Measurements from ENCODE around the gene PLP2. TPM values are rescaled to one million over a fixed set of nuclear protein-coding genes. Genes with fewer than 3 reads are reported as not detected.

The PLP2 gene
- polyA plus RNA-seq, 1 donor: 148 TPM

- DNase-seq: peak; percentile 68
These were observed 14.7 kb downstream of the PLP2 start, which contains the start of gene PRICKLE3 for GRCh38 chrX:49186125-49187027. Gene PRICKLE3 (minus strand): TSS chrX:49186373. CDS start chrX:49186297, 76 bp downstream.

GRCh38 chrX:49187028-49187394 lies 15.3 kb downstream of the PLP2 start:
- DNase-seq: no peak

DNA sequence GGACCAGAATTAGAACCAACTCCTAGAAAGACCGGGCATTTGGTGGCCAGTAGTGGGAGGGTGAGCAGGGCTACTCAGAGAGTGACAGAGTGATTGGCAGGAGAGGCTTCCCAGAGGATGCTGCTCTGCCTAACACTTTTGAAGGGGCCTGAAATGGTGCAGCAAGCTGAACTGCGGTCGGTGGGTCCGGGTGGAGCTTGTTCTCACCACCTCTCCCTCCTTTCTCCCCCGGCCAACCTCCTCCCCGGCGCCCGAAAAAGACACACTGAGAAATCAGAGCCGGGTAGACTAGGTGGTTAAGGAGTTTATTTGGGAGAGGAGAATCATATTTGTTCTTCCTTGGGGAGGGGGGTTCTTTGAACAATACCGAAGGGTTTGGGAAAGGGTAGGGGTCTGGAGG lies 15.8 kb downstream of the PLP2 start:
- DNase-seq: no peak

DNA sequence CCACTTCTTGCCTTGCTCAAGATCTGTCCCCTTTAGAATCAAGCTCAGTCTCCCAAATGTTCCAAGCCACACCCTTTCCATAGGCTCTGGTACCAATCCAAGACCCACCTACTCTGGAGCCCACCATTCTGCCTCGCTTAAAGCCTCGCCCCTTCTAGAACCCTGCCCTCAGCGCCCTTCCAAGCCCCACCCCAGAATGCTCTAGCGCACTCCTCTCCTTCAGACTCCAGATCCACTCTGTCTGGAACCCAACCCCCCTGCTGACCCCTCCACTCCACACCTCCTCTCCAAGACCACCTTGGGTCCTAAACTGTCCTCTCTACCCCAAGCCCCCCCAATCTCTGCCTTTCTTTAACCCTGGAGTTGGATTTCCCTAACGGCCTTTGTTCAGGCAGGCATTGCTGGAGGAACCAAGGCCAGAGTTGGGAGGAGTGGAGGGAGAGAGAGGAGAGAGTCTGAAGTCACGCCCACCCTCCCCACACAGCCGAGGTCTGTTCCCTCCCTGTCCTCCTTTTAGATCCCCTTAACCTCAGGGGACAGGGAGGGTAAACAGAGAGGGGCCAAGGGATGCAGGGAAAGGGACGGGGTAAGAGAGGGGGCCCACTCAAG lies 16.9 kb downstream of the PLP2 start:
- no peak for DNase-seq

GRCh38 chrX:49189606-49190005 lies 17.9 kb downstream of the PLP2 start:
- no peak for DNase-seq

- DNase-seq: peak; percentile 93
These were observed 19.3 kb downstream of the PLP2 start for GRCh38 chrX:49190821-49191573.

GRCh38 chrX:49191574-49192011 lies 19.9 kb downstream of the PLP2 start:
- no peak for DNase-seq

DNA sequence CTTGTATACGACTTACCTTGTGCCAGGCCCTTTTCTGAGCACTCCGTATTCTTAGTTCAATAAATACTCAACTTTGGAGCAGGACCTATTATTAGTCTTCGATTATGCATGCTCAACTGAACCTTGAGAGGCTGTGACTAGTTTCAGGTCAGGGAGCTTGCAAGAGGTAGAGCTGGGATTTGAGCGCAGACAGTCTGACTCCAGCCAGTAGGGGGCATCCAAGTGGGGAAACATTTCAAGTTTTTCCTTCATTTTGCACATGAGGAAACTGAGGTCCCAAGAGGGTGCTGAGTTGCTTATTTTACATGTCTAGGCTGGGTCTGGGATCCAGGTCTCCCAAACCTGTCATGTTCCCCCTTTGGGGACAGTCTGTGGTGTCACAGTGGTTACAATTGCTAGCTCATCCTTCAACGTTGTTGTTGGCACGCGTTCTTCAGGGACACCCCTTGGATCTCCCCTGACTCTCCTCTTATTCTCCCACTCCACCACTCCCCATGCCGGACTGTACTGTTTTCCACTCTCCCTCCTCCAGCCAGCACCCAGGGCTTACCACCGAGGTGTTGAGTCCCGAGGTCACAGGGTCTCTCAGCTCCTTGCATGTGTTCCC lies 21.1 kb downstream of the PLP2 start:
- DNase-seq: no peak

- DNase-seq: no peak
These were observed 21.9 kb downstream of the PLP2 start for GRCh38 chrX:49193542-49193964.

GRCh38 chrX:49197543-49198087 lies 25.9 kb downstream of the PLP2 start:
- DNase-seq: no peak

DNA sequence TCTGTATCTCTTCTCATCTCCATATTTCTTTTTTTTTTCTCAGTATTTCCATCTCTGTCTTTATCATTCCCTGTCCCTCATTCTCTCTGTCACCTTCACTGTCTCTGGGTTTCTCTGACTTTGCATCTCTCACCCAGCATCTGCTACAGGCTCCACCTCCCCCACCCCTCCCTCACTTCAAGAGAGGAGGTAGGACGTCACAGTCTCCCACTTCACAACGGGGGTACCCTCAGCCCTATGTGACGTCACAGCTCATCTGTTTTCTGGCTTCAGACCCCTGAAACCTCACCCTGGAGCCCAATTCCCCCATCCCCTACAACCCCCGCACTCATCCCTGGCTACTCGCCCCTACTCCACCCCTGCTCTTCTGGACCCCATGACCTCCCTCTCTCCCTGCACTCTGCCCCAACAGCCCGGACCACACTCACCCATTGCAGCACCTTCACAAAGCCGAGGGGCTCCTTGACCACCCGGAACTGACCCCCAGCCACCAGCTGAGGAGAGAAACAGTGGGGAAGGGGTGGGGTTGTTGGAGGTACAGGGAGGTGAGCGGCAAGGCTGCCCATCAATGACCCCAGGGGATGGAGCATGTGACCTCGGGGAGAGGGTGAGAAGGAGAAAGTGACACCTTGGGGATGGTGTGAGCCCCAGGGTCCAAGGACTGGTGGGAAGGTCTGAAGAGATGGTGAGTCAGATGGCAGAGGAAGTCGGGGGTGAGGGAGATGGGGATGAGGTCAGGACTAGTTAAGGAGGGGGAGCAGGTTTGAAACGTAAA lies 27.0 kb downstream of the PLP2 start:
- no peak for DNase-seq

DNA sequence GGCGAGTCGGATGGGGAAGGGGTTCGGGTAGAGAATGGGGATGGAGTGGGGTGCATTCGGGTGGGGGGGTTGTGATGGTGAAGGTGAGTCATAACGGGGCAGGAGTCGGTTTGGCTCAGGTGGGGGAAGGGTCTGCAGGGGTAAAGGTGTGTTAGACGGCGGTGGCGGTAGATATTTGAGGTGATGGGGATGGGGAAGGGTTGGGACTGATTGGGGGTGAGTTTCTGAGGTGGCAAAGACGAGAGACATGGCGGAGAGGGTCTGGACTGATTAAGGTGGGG lies 27.6 kb downstream of the PLP2 start:
- DNase-seq: no peak

- peak; percentile 84 for DNase-seq
These were observed 28.4 kb downstream of the PLP2 start, which contains the start of gene SYP for GRCh38 chrX:49199906-49200771. Gene SYP (minus strand): TSS chrX:49200193. CDS start chrX:49200186, 7 bp downstream.

DNA sequence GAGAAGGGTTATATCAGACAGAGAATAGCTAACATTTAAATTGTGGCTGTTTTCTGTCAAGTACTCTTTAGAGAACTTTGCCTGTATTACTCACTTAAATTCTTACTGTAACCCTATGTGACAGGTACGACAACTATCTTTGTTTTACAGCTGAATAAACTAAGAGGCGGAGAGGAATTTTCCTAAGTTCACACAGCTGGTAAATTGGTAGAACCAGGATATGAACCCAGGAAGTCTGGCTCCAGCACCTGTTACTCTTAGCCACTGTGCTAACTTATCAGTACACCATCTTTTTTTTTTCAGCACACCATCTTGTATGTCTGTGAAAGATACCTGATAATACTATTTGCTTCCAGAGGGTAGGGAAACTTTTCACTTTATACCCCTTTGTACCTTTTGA lies 30.3 kb downstream of the PLP2 start:
- no peak for DNase-seq

- DNase-seq: no peak
These were observed 31.8 kb downstream of the PLP2 start for GRCh38 chrX:49203536-49203935.

DNA sequence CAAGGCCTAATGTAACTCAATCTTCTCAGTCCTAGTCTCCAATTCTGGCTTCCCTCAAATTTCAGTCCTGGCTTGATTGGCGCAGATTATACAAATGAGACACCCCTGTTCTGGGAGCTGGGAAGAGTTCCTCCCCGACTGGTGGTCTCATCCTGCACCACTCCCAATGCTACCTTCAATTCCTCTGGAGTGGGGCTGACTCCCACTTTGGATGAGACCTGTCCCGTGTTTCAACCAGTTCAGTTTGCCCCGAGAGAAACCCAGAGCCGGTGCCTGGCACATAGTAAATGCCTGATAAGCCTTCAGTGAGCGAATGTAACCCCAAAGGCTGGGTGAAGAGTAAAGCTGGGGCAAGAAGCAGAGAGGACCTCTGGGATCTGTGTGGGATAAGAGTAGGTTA lies 32.3 kb downstream of the PLP2 start:
- DNase-seq: no peak

GRCh38 chrX:49204709-49205108 lies 33.0 kb downstream of the PLP2 start:
- no peak for DNase-seq

GRCh38 chrX:49205443-49205842 lies 33.7 kb downstream of the PLP2 start:
- DNase-seq: no peak

- no peak for DNase-seq
These were observed 34.8 kb downstream of the PLP2 start for GRCh38 chrX:49206543-49206942.

DNA sequence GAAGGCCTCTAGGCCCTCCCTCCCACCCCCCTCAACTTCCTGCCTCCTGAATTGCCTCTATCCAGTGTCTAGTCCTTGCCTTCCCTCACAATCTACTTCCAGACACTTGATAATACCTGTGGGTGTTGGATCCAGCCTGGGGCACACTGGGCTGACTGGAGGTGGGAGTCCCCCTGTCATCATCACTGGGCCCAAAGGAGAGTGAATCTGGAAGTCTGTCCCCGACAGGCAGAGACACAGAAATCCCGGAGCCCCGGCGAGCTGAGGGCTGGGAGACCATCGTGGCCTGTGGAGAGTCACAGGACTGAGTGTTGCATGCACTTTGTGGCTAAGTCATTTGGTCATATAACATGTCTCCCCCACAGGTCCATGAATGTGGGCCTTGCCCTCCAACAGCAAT lies 36.7 kb downstream of the PLP2 start:
- DNase-seq: no peak
